HG03378 (cell line): ENCODE results near the gene RRBP1.
"Not testable (repeated sequence)": the region's sequence is repeated elsewhere in the genome, so short reads cannot be mapped to it uniquely, and the experiment has no call there.

ENCODE experiments used
- ATAC-seq: cut with Tn5 transposase; IDR thresholded peaks from one replicate; pipeline ENCODE4 v1.9.1; 2021; ENCODE audit warnings: mild to moderate bottlenecking, moderate library complexity; ENCODE audit not compliant: unreplicated experiment

RRBP1 gene

DNA sequence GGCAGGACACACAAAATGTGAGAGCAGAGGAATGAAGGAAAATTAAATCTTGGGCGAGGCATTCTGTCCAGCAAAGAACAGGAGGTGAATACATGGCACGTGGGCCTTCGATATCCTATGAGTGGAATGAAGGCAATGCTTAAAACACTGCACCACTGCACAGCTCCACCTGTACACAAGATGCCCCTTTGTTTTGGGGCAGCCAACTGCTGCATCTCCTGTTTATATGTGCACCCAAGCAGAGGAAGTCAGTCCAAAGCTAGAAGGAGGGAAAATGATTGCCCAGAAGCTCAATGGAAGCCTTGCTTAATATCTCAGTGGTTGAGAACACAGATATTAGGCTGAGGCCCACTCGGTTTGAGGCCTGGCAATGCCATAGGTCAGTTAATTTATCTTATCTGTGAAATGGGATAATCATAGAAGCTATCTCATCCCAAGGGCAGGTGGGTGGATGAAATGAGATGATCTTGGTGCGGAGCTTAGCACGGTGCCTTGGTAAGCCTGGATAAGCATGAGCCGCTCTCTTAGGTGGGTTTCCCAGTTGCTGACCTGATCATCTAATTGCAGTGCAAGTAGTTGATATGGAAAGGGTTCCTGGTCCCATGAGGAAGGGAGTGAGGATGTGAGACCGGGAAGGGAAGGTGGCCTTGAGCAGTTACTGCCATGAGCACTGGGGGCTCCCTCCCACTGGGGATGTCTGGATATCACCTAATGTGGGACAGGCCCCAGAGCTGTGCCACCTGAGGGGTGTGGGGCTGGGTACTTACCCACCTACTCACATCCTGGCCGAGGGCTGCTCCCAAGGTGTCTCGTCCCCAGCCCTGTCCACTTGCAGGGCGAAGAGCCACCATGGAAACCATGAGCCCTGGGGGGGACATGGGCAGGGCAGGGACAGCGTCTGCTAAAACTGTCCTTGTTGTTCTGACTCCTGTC is 27.6 kb upstream of the RRBP1 start:
- ATAC-seq: no peak

DNA sequence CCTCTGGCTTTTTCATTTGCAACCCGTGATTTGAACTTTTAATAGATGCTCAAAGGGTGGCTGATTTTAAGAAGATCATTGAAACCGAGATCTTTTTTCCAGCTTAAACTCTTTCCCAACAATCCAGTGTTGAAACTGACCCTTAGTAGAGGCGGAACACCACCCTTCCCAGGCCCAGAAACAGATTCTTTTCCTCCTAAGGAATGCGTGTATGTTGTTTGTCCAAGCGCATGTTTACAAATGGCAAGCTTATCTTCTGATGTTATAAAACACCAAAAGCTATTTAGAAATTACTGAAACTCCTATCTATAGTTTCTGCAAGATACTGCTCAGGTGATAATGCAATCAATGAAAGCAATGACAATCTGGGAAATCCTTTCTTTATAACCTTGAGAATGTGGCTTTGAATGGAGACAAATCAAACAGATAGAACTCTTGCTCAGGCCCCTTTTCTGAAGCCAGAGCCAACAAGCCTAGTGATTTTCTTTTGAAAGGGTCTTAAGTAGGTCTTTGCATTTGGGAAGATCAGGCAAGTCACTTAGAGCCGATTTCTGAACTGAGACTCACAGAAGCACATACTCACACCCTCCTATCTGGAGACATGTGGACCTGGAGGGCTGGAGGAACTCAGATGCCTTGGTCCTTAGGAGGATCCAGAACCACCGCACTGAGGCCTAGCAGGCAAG is 26.8 kb upstream of the RRBP1 start:
- ATAC-seq: no peak

DNA sequence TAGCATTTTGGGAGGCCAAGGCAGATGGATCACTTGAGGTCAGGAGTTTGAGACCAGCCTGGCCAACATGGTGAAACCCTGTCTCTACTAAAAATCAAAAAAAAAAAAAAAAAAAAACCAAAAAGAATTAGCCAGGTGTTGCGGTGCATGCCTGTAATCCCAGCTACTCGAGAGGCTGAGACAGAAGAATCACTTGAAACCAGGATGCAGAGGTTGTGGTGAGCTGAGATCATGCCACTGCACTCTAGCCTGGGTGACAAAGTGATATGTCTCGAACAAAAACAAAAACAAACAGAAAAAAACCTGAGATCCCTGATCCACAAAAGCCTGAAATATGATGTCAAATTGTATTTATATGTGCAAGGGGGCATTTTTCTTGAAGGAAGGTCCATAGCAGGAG is 25.9 kb upstream of the RRBP1 start:
- ATAC-seq: not testable (repeated sequence)

DNA sequence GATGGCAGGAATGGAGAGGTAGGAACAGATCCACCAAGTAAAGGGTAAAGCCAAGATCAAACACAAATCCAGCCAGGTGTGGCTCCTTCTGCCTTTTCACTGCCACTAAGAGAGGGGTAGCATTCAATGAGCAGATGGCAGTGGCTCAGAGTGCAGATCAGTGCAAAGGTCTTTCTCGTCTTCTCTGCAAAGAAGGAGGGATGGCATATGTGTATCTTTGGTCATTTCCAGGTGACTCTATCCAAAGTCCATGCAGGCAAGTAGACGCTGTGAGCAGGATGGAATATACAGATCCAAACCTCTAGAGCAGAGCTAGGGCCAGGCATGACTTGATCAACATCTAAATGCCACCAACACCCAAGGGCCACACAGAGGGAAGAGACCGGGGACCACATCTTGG is 24.6 kb upstream of the RRBP1 start:
- no peak for ATAC-seq

DNA sequence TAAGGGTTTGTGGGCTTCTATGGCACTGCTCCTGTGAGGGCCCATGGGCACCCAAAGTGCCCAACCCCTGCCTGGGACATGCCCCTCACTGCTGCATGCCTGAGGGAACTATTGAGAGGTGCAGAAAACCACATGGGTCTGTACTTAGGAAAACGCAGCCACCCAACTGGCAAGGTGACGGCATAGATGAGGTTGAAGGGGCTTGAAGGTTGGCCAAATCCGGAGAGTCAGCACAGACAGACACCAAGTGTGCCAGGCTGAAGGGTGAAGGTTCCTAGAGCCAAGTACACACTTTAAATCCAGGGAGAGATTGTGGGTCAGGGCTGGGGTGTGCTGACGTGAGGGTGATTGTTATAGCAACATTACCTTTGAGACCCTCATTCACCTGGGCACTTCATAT is 23.9 kb upstream of the RRBP1 start:
- ATAC-seq: no peak

DNA sequence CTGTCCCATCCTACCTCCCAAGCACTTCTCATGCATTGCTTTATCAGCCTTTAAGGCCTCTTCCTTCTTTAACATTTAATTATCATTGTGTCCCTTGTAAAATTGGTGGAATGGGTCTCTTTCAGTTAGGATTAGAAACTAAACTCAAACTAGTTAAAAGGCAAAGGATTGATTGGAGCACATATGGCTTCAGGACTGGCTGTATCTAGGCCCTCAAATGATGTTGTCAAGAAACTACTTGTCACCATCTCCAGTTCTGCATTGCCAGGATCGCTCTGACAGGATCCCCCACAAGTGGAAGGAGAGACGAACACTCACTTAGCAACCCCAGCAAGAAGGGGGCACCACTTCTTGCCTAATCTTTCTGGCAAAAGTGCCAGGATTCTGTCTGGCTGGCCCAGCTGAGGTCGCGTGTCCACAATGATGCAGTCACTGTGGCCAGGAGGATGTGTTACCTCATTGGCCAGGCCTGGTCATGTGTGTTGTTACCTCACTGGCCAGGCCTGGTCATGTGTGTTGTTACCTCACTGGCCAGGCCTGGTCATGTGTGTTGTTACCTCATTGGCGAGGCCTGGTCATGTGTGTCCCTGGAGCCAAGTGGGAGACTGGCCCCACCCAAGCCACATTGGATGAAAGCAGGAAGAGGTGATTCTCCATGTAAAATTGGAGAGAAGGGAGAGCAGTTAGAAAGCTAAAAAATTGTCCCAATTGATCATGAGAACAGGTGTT is 22.7 kb upstream of the RRBP1 start:
- no peak for ATAC-seq

- ATAC-seq: no peak
These were observed 19.8 kb upstream of the RRBP1 start for GRCh38 chr20:17701826-17702225.

- no peak for ATAC-seq
These were observed 18.6 kb upstream of the RRBP1 start for GRCh38 chr20:17700637-17701036.

- ATAC-seq: no peak
These were observed 17.9 kb upstream of the RRBP1 start, which contains the start of gene BANF2 for GRCh38 chr20:17699931-17700351. TSS of gene BANF2 (plus strand) at chr20:17699966. CDS start at chr20:17725026, 25,060 bp downstream.

DNA sequence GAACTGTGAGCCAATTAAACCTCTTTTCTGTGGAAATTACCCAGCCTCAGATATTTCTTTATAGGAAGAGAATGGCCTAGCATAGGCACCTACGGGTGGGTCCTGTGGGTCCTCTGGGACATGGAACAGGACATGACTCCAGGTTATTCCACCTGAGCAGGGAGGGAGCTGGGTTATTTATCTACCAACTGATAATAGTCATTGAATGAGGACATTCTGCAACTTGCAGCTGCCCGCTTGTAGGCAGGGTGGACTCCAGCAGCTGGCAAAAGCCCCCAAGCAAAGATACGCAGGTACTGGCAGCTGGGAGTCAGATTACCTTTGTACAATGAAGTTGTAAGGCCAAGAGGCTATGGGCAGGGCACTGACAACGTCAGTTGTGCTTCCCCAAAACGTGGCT is 16.3 kb upstream of the RRBP1 start:
- ATAC-seq: no peak

DNA sequence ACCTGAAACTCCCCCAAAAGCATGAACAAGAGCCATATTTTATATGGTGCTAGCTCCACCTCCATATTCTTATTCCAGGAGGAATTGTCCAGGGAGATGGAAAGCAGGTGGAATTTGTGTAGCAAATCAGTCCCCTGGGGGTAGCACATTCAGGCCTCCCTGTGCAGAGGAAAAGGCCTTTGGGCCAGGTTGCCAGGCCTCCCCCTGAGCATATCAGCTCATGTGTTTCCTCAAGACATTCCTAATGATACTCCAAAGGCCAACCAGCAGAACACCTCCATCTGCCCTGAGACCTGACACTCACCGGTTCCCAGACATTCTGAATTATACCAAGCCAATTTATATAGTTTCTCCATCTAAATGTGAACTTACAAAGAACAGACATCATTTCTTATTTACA is 15.1 kb upstream of the RRBP1 start:
- ATAC-seq: no peak

- no peak for ATAC-seq
These were observed 14.2 kb upstream of the RRBP1 start for GRCh38 chr20:17696287-17696686.

- no peak for ATAC-seq
These were observed 12.7 kb upstream of the RRBP1 start for GRCh38 chr20:17694767-17695166.

GRCh38 chr20:17693444-17694001 is 11.5 kb upstream of the RRBP1 start:
- no peak for ATAC-seq

- ATAC-seq: no peak
These were observed 9.7 kb upstream of the RRBP1 start for GRCh38 chr20:17691758-17692157.

GRCh38 chr20:17690144-17690543 is 8.1 kb upstream of the RRBP1 start:
- ATAC-seq: no peak

DNA sequence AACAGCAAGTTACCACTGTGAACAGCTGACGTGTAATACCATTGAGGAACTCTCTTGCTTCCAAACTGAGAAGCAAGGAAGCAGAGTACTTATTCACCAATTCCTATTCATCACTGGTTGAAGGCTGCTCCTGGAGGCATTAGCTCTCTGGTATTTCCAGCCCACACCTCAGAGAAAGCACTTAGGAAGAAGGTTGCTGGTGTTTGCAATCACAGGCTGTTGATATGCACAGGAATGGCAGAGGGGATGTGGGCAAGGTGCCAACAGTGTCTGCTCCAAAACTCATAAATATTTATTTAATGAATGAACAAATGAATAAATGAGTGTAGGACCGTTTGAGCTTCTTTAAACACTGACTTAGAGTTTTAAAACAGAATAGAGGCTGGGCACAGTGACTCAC is 6.9 kb upstream of the RRBP1 start:
- ATAC-seq: no peak

DNA sequence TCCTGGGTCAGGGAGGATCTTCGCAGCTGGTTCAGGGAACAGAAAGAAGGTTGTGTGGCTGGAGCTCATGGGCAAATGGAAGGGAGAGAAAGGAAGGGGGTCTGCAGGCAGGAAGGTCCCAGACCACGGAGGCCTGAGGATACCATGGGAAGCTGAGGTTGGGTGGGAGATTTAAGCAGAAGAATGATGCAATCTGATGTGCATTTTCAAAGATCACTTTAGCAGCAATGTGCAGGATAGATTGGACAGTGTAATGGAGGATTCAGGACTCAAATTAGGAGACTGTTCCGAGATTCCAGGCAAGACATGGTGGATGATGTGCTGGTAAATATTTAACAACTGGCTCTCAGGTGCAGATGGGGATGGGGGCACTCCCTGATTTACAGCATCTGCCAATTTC is 5.8 kb upstream of the RRBP1 start:
- no peak for ATAC-seq

DNA sequence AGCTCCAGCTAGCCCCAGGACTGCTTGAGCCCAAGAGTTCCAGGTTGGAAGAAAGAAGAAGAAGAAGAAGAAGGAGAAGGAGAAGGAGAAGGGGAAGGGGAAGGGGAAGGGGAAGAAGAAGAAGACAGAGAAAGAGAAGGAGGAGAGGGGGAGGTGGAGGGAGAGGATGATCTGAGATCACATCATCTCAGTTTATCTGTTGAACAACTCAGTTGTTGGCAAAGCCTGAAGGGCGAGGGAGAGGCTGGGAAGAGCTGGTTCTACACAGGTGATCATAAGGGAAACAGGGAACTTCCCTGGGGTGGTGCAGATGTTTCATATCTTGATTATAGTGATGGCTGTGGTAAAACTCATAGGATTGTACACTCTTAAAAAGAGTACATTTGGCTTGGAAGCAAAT is 3.1 kb upstream of the RRBP1 start:
- ATAC-seq: no peak

DNA sequence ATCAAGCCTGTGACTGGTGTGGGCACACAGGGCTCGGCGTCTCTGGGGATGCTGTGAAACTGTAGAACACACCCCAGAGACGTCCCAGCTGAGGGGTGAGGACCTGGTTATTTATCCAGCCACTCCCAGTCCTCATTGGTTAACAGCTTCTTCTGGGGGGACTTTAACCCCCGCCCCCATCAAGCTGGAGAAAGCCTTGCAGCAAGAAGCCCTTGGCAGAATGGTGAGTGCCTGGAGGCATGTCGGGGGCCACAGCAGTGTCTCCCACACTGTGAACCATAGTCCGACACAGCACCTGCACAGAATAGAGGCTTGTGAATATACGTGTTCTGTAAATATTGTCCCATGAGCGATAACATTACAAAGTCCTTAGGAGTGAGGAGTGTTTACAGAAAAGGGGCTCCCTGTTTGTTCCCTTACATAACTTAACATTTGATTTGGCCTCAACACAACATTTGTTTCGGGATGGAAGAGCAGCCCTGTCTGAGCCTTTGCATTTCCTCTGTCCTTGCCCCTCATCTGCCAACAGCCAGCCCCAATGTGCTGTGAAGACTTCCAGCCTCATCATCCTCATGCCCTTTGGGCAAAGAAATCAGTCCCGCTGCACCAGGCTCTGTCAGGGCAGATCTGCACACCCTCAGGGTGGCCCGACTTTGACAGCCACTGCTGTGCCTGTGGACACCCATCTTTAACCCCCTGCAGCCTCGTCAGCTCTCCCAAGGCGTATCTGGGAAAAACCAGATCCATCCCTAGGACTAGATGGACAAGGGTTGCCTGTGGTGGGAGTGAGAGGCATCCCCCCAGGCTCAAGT is 2.2 kb upstream of the RRBP1 start:
- ATAC-seq: no peak
